GM23338 (cell line): Measurements from ENCODE around the gene ATF7IP2. TPM values are rescaled to one million over a fixed set of nuclear protein-coding genes. Genes with fewer than 3 reads are reported as not detected.
A peak's percentile ranks its signal among the peaks of the same experiment; 100 is the strongest.

Source experiments
- ATAC-seq: fragments of 200-7000 bp; cut with Tn5 transposase; 3 replicates; pipeline ENCODE4 v1.9.1; 2020
- DNase-seq: peaks from one replicate; pipeline ENCODE4 v3.0.0-alpha.2; 2015; ENCODE audit warnings: low spot score
- H2AFZ ChIP-seq: fragments of 200-600 bp; sonication (generic); 2 replicates; pipeline ENCODE4 v1.8.0; 2016; ENCODE audit warnings: antibody characterized with exemption, mild to moderate bottlenecking, moderate library complexity
- H3F3A ChIP-seq: fragments of 200-600 bp; sonication (generic); replicated peaks from 2 replicates; pipeline ENCODE4 v1.8.0; 2017; ENCODE audit warnings: antibody characterized with exemption, mixed run types, low read depth
- H3K27ac ChIP-seq: fragments of 200-600 bp; sonication (generic); 2 replicates; pipeline ENCODE4 v1.6.1; 2016; ENCODE audit warnings: low read depth
- H3K27me3 ChIP-seq: fragments of 200-600 bp; sonication (generic); 2 replicates; pipeline ENCODE4 v1.8.0; 2016; ENCODE audit warnings: mild to moderate bottlenecking, mixed run types, moderate library complexity; ENCODE audit not compliant: insufficient read depth
- H3K36me3 ChIP-seq: fragments of 200-600 bp; sonication (generic); 2 replicates; pipeline ENCODE4 v1.8.0; 2016; ENCODE audit warnings: mild to moderate bottlenecking; ENCODE audit not compliant: insufficient read depth
- H3K4me1 ChIP-seq: fragments of 200-600 bp; sonication (generic); 2 replicates; pipeline ENCODE4 v1.8.0; 2016; ENCODE audit warnings: mild to moderate bottlenecking, moderate library complexity; ENCODE audit not compliant: insufficient read depth
- H3K4me2 ChIP-seq: fragments of 200-600 bp; sonication (generic); 2 replicates; pipeline ENCODE4 v1.7.1; 2017; ENCODE audit warnings: mixed run types
- H3K4me3 ChIP-seq: fragments of 200-600 bp; sonication (generic); 2 replicates; pipeline ENCODE4 v1.6.1; 2016; ENCODE audit warnings: mixed run types
- H3K79me2 ChIP-seq: fragments of 200-600 bp; sonication (generic); replicated peaks from 2 replicates; pipeline ENCODE4 v1.8.0; 2017; ENCODE audit warnings: mild to moderate bottlenecking; ENCODE audit not compliant: insufficient read depth
- H3K9me2 ChIP-seq: fragments of 200-600 bp; sonication (generic); 2 replicates; pipeline ENCODE4 v1.8.0; 2017; ENCODE audit not compliant: insufficient read depth
- H4K20me1 ChIP-seq: fragments of 200-600 bp; sonication (generic); replicated peaks from 2 replicates; pipeline ENCODE4 v1.8.0; 2017; ENCODE audit warnings: mild to moderate bottlenecking; ENCODE audit not compliant: insufficient read depth
- H3K27ac Mint-ChIP-seq: 2 replicates; pipeline ENCODE4 v1.8.0; 2020; ENCODE audit warnings: inconsistent platforms, mild to moderate bottlenecking, moderate library complexity, mixed read lengths
- H3K27me3 Mint-ChIP-seq: 3 replicates; pipeline ENCODE4 v1.8.0; 2022; ENCODE audit warnings: low read depth, mild to moderate bottlenecking, moderate library complexity, mixed read lengths, inconsistent platforms; ENCODE audit not compliant: insufficient read depth, poor library complexity
- H3K36me3 Mint-ChIP-seq: 3 replicates; pipeline ENCODE4 v1.8.0; 2021; ENCODE audit warnings: low read depth, mild to moderate bottlenecking, inconsistent platforms, moderate library complexity, mixed read lengths
- H3K4me1 Mint-ChIP-seq: 3 replicates; pipeline ENCODE4 v1.8.0; 2020; ENCODE audit warnings: mild to moderate bottlenecking, inconsistent platforms, mixed read lengths
- H3K4me3 Mint-ChIP-seq: 3 replicates; pipeline ENCODE4 v1.8.0; 2021; ENCODE audit warnings: moderate library complexity, mild to moderate bottlenecking, inconsistent platforms, mixed read lengths
- H3K9me3 Mint-ChIP-seq: 3 replicates; pipeline ENCODE4 v1.8.0; 2020; ENCODE audit warnings: moderate library complexity, mild to moderate bottlenecking, inconsistent platforms, mixed read lengths
- EZH2 ChIP-seq: fragments of 200-600 bp; sonication (generic); IDR thresholded peaks from one replicate; pipeline ENCODE4 v1.8.0; 2017; ENCODE audit warnings: antibody characterized with exemption, mild to moderate bottlenecking, low read depth; ENCODE audit not compliant: unreplicated experiment
- JUNB ChIP-seq: IDR thresholded peaks from one replicate; pipeline ENCODE4 v1.6.1; 2016; ENCODE audit warnings: antibody characterized with exemption; ENCODE audit not compliant: unreplicated experiment
- REST ChIP-seq: IDR thresholded peaks from one replicate; pipeline ENCODE4 v1.6.1; 2018; ENCODE audit warnings: antibody characterized with exemption; ENCODE audit not compliant: unreplicated experiment
- ZNF331 ChIP-seq: fragments of 250-450 bp; sonication (Bioruptor Pico); IDR thresholded peaks from 2 replicates; pipeline ENCODE4 v1.5.0; 2020; ENCODE audit warnings: low read depth, mild to moderate bottlenecking, moderate library complexity
- ZNF462 ChIP-seq: fragments of 250-450 bp; sonication (Bioruptor Pico); IDR thresholded peaks from 2 replicates; pipeline ENCODE4 v1.5.0; 2020; ENCODE audit warnings: mild to moderate bottlenecking, moderate library complexity
- polyA plus RNA-seq: library from polyadenylated mRNA; unstranded; fragments of >200 nt; fragmentation: Nextera tagmentation; extraction: Ambion mirVana; gene quantifications from 2 replicates; pipeline ENCODE4 v1.2.1, GENCODE V29; 2016
- total RNA-seq: library from RNA; depleted of rRNA; stranded (reverse); fragments of >200 nt; shearing (Covaris generic); gene quantifications from 2 replicates; pipeline ENCODE4 v1.2.3, GENCODE V29; 2014
- TF ChIP-seq, protein P1 (sequence below): IDR thresholded peaks from 2 replicates; pipeline ENCODE4 v1.6.1; 2016; ENCODE audit warnings: antibody characterized with exemption
- TF ChIP-seq, protein P2 (sequence below), 2 experiments: fragments of 200-600 bp in 1 of 2; sonication (generic) in 1 of 2; conservative IDR thresholded peaks; 2 replicates each; pipeline versions ENCODE4 v1.5.1 to v1.6.1; 2016 to 2017; ENCODE audit warnings: antibody characterized with exemption in 2 of 2, low read depth in 2 of 2, mild to moderate bottlenecking in 2 of 2, moderate library complexity in 1 of 2

Gene ATF7IP2
- total and polyA plus RNA-seq, 2 experiments from 2014 or later, result 27.9 to 55.7 TPM

- H3K9me2 ChIP-seq, result no peaks in the 10 kb centered on the region
- H3K4me1 ChIP-seq, result peaks cover 3% of the 10 kb centered on the region; the same call in 1 of the 2 replicates
- Mint-ChIP-seq H3K4me1 (peaks cover 8% of the 10 kb centered on the region), H3K27ac (peak overlapping the region; percentile 23; the same call in 1 of the 2 replicates), H3K4me3 (no peak overlapping the region), H3K36me3 (peaks cover 18% of the 10 kb centered on the region), H3K27me3 (peaks cover 5% of the 10 kb centered on the region), H3K9me3 (peaks cover 3% of the 10 kb centered on the region; the same call in 1 of the 3 replicates)
- H3K79me2 ChIP-seq, result peaks cover 54% of the 10 kb centered on the region
- H3K4me2 ChIP-seq, result no peak overlapping the region
- H3K36me3 ChIP-seq, result peaks cover 10% of the 10 kb centered on the region; the same call in 1 of the 2 replicates
- H3K4me3 ChIP-seq, result no peak overlapping the region
- H2AFZ ChIP-seq, result no peak overlapping the region
- DNase-seq (no peak), ATAC-seq (no peak)
- H3K27ac ChIP-seq, result no peak overlapping the region
- H4K20me1 ChIP-seq, result peaks cover 7% of the 10 kb centered on the region
- H3F3A ChIP-seq, result no peaks in the 10 kb centered on the region
- H3K27me3 ChIP-seq, result no peaks in the 10 kb centered on the region
- no peak for TF ChIP-seq ZNF462
- TF ChIP-seq EZH2, result no peak
- TF ChIP-seq REST, result no peak
- TF ChIP-seq, protein P1, sequence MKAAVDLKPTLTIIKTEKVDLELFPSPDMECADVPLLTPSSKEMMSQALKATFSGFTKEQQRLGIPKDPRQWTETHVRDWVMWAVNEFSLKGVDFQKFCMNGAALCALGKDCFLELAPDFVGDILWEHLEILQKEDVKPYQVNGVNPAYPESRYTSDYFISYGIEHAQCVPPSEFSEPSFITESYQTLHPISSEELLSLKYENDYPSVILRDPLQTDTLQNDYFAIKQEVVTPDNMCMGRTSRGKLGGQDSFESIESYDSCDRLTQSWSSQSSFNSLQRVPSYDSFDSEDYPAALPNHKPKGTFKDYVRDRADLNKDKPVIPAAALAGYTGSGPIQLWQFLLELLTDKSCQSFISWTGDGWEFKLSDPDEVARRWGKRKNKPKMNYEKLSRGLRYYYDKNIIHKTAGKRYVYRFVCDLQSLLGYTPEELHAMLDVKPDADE, result no peak
- TF ChIP-seq, protein P2, sequence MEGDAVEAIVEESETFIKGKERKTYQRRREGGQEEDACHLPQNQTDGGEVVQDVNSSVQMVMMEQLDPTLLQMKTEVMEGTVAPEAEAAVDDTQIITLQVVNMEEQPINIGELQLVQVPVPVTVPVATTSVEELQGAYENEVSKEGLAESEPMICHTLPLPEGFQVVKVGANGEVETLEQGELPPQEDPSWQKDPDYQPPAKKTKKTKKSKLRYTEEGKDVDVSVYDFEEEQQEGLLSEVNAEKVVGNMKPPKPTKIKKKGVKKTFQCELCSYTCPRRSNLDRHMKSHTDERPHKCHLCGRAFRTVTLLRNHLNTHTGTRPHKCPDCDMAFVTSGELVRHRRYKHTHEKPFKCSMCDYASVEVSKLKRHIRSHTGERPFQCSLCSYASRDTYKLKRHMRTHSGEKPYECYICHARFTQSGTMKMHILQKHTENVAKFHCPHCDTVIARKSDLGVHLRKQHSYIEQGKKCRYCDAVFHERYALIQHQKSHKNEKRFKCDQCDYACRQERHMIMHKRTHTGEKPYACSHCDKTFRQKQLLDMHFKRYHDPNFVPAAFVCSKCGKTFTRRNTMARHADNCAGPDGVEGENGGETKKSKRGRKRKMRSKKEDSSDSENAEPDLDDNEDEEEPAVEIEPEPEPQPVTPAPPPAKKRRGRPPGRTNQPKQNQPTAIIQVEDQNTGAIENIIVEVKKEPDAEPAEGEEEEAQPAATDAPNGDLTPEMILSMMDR (conservative IDR thresholded peaks at IDR 0.05; ENCODE audit: low read depth in 2 of 2), result no peak
- TF ChIP-seq ZNF331 (CRISPR knock-in tag), result no peak
- no peak for TF ChIP-seq JUNB
These were observed 4.5 kb downstream of the ATF7IP2 start for GRCh38 chr16:10390330-10390729.
